Immature natural killer cell (primary cell): ENCODE results near the gene RPL5. TPM values are rescaled to one million over a fixed set of nuclear protein-coding genes. Genes with fewer than 3 reads are reported as not detected.

Experiments
- DNase-seq, 3 donors: peaks; one replicate each; pipeline ENCODE4 v3.0.0; 2022; ENCODE audit warnings: mixed read lengths in 1 of 3
- H3K27ac Mint-ChIP-seq, 6 donors: one replicate each; pipeline ENCODE4 v1.8.0; 2020; ENCODE audit warnings: mixed read lengths in 6 of 6, mild to moderate bottlenecking in 5 of 6, inconsistent platforms in 4 of 6, moderate library complexity in 3 of 6
- H3K27me3 Mint-ChIP-seq, 3 donors: one replicate each; pipeline ENCODE4 v1.8.0; 2020 to 2021; ENCODE audit warnings: low read depth in 3 of 3, mild to moderate bottlenecking in 3 of 3, mixed read lengths in 3 of 3, moderate library complexity in 3 of 3, inconsistent platforms in 1 of 3
- H3K36me3 Mint-ChIP-seq, 3 donors: one replicate each; pipeline ENCODE4 v1.8.0; 2020; ENCODE audit warnings: mixed read lengths in 3 of 3, inconsistent platforms in 2 of 3, mild to moderate bottlenecking in 2 of 3
- H3K4me1 Mint-ChIP-seq, 2 donors: one replicate each; pipeline ENCODE4 v1.8.0; 2020; ENCODE audit warnings: inconsistent platforms in 2 of 2, mild to moderate bottlenecking in 2 of 2, mixed read lengths in 2 of 2, moderate library complexity in 1 of 2
- H3K4me3 Mint-ChIP-seq, 5 donors: one replicate each; pipeline ENCODE4 v1.8.0; 2020; ENCODE audit warnings: mild to moderate bottlenecking in 5 of 5, mixed read lengths in 5 of 5, inconsistent platforms in 3 of 5, moderate library complexity in 3 of 5
- H3K9me3 Mint-ChIP-seq, 6 donors: one replicate each; pipeline ENCODE4 v1.8.0; 2020; ENCODE audit warnings: mild to moderate bottlenecking in 6 of 6, mixed read lengths in 6 of 6, inconsistent platforms in 4 of 6, moderate library complexity in 3 of 6
- polyA plus RNA-seq, 3 donors: library from polyadenylated mRNA; unstranded; fragments of 300-500 nt; fragmentation: Illumina TruSeq; gene quantifications; one replicate each; pipeline ENCODE4 v1.2.3, GENCODE V29; 2021

RPL5 gene
- polyA plus RNA-seq, 3 donors from 2014 or later: 1,077 to 1,697 (median 1,102) TPM

GRCh38 chr1:92803140-92803887 lies 28.5 kb upstream of the RPL5 start:
- Mint-ChIP-seq H3K27me3 (peaks cover 0 to 6% (median 1%) of the 10 kb centered on the region in 3 donors), H3K9me3 (peaks cover 0 to 2% (median 0%) of the 10 kb centered on the region in 6 donors), H3K4me3 (no peak overlapping the region), H3K4me1 (peaks cover 5 to 11% of the 10 kb centered on the region in 2 donors), H3K27ac (no peak overlapping the region), H3K36me3 (no peaks in the 10 kb centered on the region)
- DNase-seq: no peak

GRCh38 chr1:92804721-92805201 lies 27.1 kb upstream of the RPL5 start:
- peaks cover 0 to 2% (median 0%) of the 10 kb centered on the region in 6 donors for H3K9me3 Mint-ChIP-seq
- H3K4me1 Mint-ChIP-seq: peaks cover 5 to 11% of the 10 kb centered on the region in 2 donors
- no peaks in the 10 kb centered on the region for H3K36me3 Mint-ChIP-seq
- no peak overlapping the region for H3K4me3 Mint-ChIP-seq
- peak overlapping the region in 1 of 6 donors; percentile 12 for H3K27ac Mint-ChIP-seq
- DNase-seq: peak; percentile 3 to 14 (median 13)
- peaks cover 0 to 6% (median 1%) of the 10 kb centered on the region in 3 donors for H3K27me3 Mint-ChIP-seq

- Mint-ChIP-seq H3K27me3 (peaks cover 0 to 7% (median 1%) of the 10 kb centered on the region in 3 donors), H3K36me3 (no peaks in the 10 kb centered on the region), H3K9me3 (peaks cover 0 to 2% (median 0%) of the 10 kb centered on the region in 6 donors), H3K4me3 (no peak overlapping the region), H3K4me1 (peaks cover 5 to 11% of the 10 kb centered on the region in 2 donors), H3K27ac (no peak overlapping the region)
- no peak for DNase-seq
Measured at GRCh38 chr1:92805216-92805615, 26.6 kb upstream of the RPL5 start.

GRCh38 chr1:92808381-92808780 lies 23.5 kb upstream of the RPL5 start:
- Mint-ChIP-seq H3K36me3 (no peaks in the 10 kb centered on the region), H3K4me3 (no peak overlapping the region), H3K27ac (no peak overlapping the region), H3K9me3 (no peaks in the 10 kb centered on the region), H3K27me3 (peaks cover 1 to 12% (median 7%) of the 10 kb centered on the region in 3 donors), H3K4me1 (peaks cover 5 to 11% of the 10 kb centered on the region in 2 donors)
- DNase-seq: no peak

- no peaks in the 10 kb centered on the region for H3K36me3 Mint-ChIP-seq
- no peak for DNase-seq
- H3K27me3 Mint-ChIP-seq: peaks cover 0 to 9% (median 2%) of the 10 kb centered on the region in 3 donors
- H3K4me3 Mint-ChIP-seq: no peak overlapping the region
- H3K9me3 Mint-ChIP-seq: no peaks in the 10 kb centered on the region
- no peaks in the 10 kb centered on the region for H3K4me1 Mint-ChIP-seq
- H3K27ac Mint-ChIP-seq: no peak overlapping the region
Measured at GRCh38 chr1:92816732-92817131, 15.1 kb upstream of the RPL5 start.

- H3K27ac Mint-ChIP-seq: no peak overlapping the region
- DNase-seq: no peak
- H3K4me1 Mint-ChIP-seq: no peaks in the 10 kb centered on the region
- H3K27me3 Mint-ChIP-seq: peaks cover 0 to 9% (median under 1%) of the 10 kb centered on the region in 3 donors
- H3K36me3 Mint-ChIP-seq: no peaks in the 10 kb centered on the region
- no peaks in the 10 kb centered on the region for H3K9me3 Mint-ChIP-seq
- H3K4me3 Mint-ChIP-seq: no peak overlapping the region
Measured at GRCh38 chr1:92817137-92817697, 14.6 kb upstream of the RPL5 start.

GRCh38 chr1:92817986-92818764 lies 13.7 kb upstream of the RPL5 start:
- Mint-ChIP-seq H3K4me1 (peaks cover 0 to 1% of the 10 kb centered on the region in 2 donors), H3K4me3 (no peak overlapping the region), H3K36me3 (no peaks in the 10 kb centered on the region), H3K27me3 (peaks cover 0 to 9% (median 0%) of the 10 kb centered on the region in 3 donors), H3K9me3 (no peaks in the 10 kb centered on the region), H3K27ac (no peak overlapping the region)
- DNase-seq: peak in 2 of 3 donors; percentile 19 to 22

GRCh38 chr1:92820024-92820423 lies 11.8 kb upstream of the RPL5 start:
- Mint-ChIP-seq H3K4me3 (no peak overlapping the region), H3K9me3 (no peaks in the 10 kb centered on the region), H3K27me3 (peaks cover 0 to 3% (median 0%) of the 10 kb centered on the region in 3 donors), H3K36me3 (no peaks in the 10 kb centered on the region), H3K4me1 (peaks cover 0 to 1% of the 10 kb centered on the region in 2 donors), H3K27ac (no peak overlapping the region)
- no peak for DNase-seq

GRCh38 chr1:92820551-92820950 lies 11.3 kb upstream of the RPL5 start:
- Mint-ChIP-seq H3K4me3 (no peak overlapping the region), H3K9me3 (no peaks in the 10 kb centered on the region), H3K27me3 (peaks cover 0 to 3% (median 0%) of the 10 kb centered on the region in 3 donors), H3K36me3 (no peaks in the 10 kb centered on the region), H3K4me1 (peaks cover 0 to 1% of the 10 kb centered on the region in 2 donors), H3K27ac (no peak overlapping the region)
- DNase-seq: no peak

GRCh38 chr1:92822879-92823278 lies 9.0 kb upstream of the RPL5 start:
- no peak overlapping the region for H3K4me3 Mint-ChIP-seq
- H3K36me3 Mint-ChIP-seq: no peaks in the 10 kb centered on the region
- peaks cover 0 to 3% (median 0%) of the 10 kb centered on the region in 3 donors for H3K27me3 Mint-ChIP-seq
- DNase-seq: no peak
- H3K9me3 Mint-ChIP-seq: no peaks in the 10 kb centered on the region
- peaks cover 0 to 1% of the 10 kb centered on the region in 2 donors for H3K4me1 Mint-ChIP-seq
- H3K27ac Mint-ChIP-seq: no peak overlapping the region

- H3K27ac Mint-ChIP-seq: no peak overlapping the region
- H3K36me3 Mint-ChIP-seq: no peaks in the 10 kb centered on the region
- no peak for DNase-seq
- H3K9me3 Mint-ChIP-seq: no peaks in the 10 kb centered on the region
- H3K4me1 Mint-ChIP-seq: peaks cover 3 to 5% of the 10 kb centered on the region in 2 donors
- peaks cover 2 to 4% (median 3%) of the 10 kb centered on the region in 3 donors for H3K27me3 Mint-ChIP-seq
- H3K4me3 Mint-ChIP-seq: no peak overlapping the region
Measured at GRCh38 chr1:92826792-92827191, 5.0 kb upstream of the RPL5 start.

- peaks cover 10 to 15% (median 15%) of the 10 kb centered on the region in 3 donors for H3K27me3 Mint-ChIP-seq
- H3K4me3 Mint-ChIP-seq: peak overlapping the region; percentile 93 to 98 (median 98)
- H3K27ac Mint-ChIP-seq: peak overlapping the region in 5 of 6 donors; percentile 50 to 99 (median 99)
- peaks cover 8 to 21% (median 14%) of the 10 kb centered on the region in 3 donors for H3K36me3 Mint-ChIP-seq
- DNase-seq: no peak
- peaks cover 44 to 51% of the 10 kb centered on the region in 2 donors for H3K4me1 Mint-ChIP-seq
- no peaks in the 10 kb centered on the region for H3K9me3 Mint-ChIP-seq
Measured at GRCh38 chr1:92831368-92831761, 475 bp upstream of the RPL5 start.

GRCh38 chr1:92832537-92833114 lies 786 bp downstream of the RPL5 start:
- Mint-ChIP-seq H3K4me3 (peak overlapping the region; percentile 93 to 98 (median 98)), H3K9me3 (no peaks in the 10 kb centered on the region), H3K36me3 (peaks cover 14 to 31% (median 16%) of the 10 kb centered on the region in 3 donors), H3K4me1 (peaks cover 54 to 64% of the 10 kb centered on the region in 2 donors), H3K27me3 (peaks cover 10 to 15% (median 15%) of the 10 kb centered on the region in 3 donors), H3K27ac (peak overlapping the region; percentile 93 to 99 (median 99))
- no peak for DNase-seq
